Measurements from ENCODE around the gene ETV5.
"Not testable (repeated sequence)": the region's sequence is repeated elsewhere in the genome, so short reads cannot be mapped to it uniquely, and the experiment has no call there.

The ETV5 gene

GRCh38 chr3:186024210-186024609 lies 84.7 kb downstream of the ETV5 start:
- no peak for TF ChIP-seq POLR2A (IDR thresholded peaks at IDR 0.05; ENCODE audit: low read depth, low read length)
- DNase-seq (ENCODE audit: insufficient read length, low spot score) (no peak), FAIRE-seq (peak; percentile 78)

GRCh38 chr3:186022931-186023330 lies 86.0 kb downstream of the ETV5 start:
- TF ChIP-seq POLR2A (IDR thresholded peaks at IDR 0.05; ENCODE audit: low read depth, low read length) = no peak
- FAIRE-seq (no peak), DNase-seq (ENCODE audit: insufficient read length, low spot score) (no peak)

GRCh38 chr3:186021673-186022362 lies 87.1 kb downstream of the ETV5 start:
- no peak for TF ChIP-seq POLR2A (IDR thresholded peaks at IDR 0.05; ENCODE audit: low read depth, low read length)
- peak; percentile 81 for DNase-seq (ENCODE audit: insufficient read length, low spot score)
- peak; percentile 100 for FAIRE-seq

GRCh38 chr3:186021250-186021649 lies 87.6 kb downstream of the ETV5 start:
- DNase-seq (ENCODE audit: insufficient read length, low spot score); FAIRE-seq: not testable (repeated sequence)

GRCh38 chr3:186019288-186019687 lies 89.6 kb downstream of the ETV5 start:
- FAIRE-seq; DNase-seq (ENCODE audit: insufficient read length, low spot score): not testable (repeated sequence)

GRCh38 chr3:186014866-186015265 lies 94.0 kb downstream of the ETV5 start:
- no peak for TF ChIP-seq POLR2A (IDR thresholded peaks at IDR 0.05; ENCODE audit: low read depth, low read length)
- FAIRE-seq (no peak), DNase-seq (ENCODE audit: insufficient read length, low spot score) (no peak)

- no peak for DNase-seq (ENCODE audit: insufficient read length, low spot score)
- FAIRE-seq = no peak
- no peak for TF ChIP-seq POLR2A (IDR thresholded peaks at IDR 0.05; ENCODE audit: low read depth, low read length)
These were observed 95.6 kb downstream of the ETV5 start for GRCh38 chr3:186013312-186013711.

GRCh38 chr3:186012137-186012536 lies 96.8 kb downstream of the ETV5 start:
- DNase-seq (ENCODE audit: insufficient read length, low spot score) (no peak), FAIRE-seq (no peak)
- TF ChIP-seq POLR2A (IDR thresholded peaks at IDR 0.05; ENCODE audit: low read depth, low read length) = no peak

- DNase-seq (ENCODE audit: insufficient read length, low spot score) = no peak
- no peak for TF ChIP-seq POLR2A (IDR thresholded peaks at IDR 0.05; ENCODE audit: low read depth, low read length)
- FAIRE-seq = no peak
These were observed 104.2 kb downstream of the ETV5 start for GRCh38 chr3:186004671-186005070.

GRCh38 chr3:186004209-186004608 lies 104.7 kb downstream of the ETV5 start:
- FAIRE-seq = no peak
- DNase-seq (ENCODE audit: insufficient read length, low spot score) = no peak
- TF ChIP-seq POLR2A (IDR thresholded peaks at IDR 0.05; ENCODE audit: low read depth, low read length) = no peak

GRCh38 chr3:186003610-186004009 lies 105.3 kb downstream of the ETV5 start:
- no peak for FAIRE-seq
- no peak for TF ChIP-seq POLR2A (IDR thresholded peaks at IDR 0.05; ENCODE audit: low read depth, low read length)
- DNase-seq (ENCODE audit: insufficient read length, low spot score) = no peak

- peak; percentile 84 for FAIRE-seq
- no peak for DNase-seq (ENCODE audit: insufficient read length, low spot score)
- TF ChIP-seq POLR2A (IDR thresholded peaks at IDR 0.05; ENCODE audit: low read depth, low read length) = no peak
These were observed 105.9 kb downstream of the ETV5 start for GRCh38 chr3:186002884-186003472.

- no peak for FAIRE-seq
- no peak for TF ChIP-seq POLR2A (IDR thresholded peaks at IDR 0.05; ENCODE audit: low read depth, low read length)
- no peak for DNase-seq (ENCODE audit: insufficient read length, low spot score)
These were observed 107.0 kb downstream of the ETV5 start for GRCh38 chr3:186001842-186002241.

GRCh38 chr3:185999221-185999620 lies 109.7 kb downstream of the ETV5 start:
- no peak for DNase-seq (ENCODE audit: insufficient read length, low spot score)
- FAIRE-seq = no peak
- no peak for TF ChIP-seq POLR2A (IDR thresholded peaks at IDR 0.05; ENCODE audit: low read depth, low read length)

GRCh38 chr3:185998136-185998535 lies 110.8 kb downstream of the ETV5 start:
- FAIRE-seq (no peak), DNase-seq (ENCODE audit: insufficient read length, low spot score) (no peak)
- no peak for TF ChIP-seq POLR2A (IDR thresholded peaks at IDR 0.05; ENCODE audit: low read depth, low read length)

Data from H54 (cell line).